Measurements from ENCODE around the gene STX1A.
"Not testable (repeated sequence)": the region's sequence is repeated elsewhere in the genome, so short reads cannot be mapped to it uniquely, and the experiment has no call there.

Gene STX1A

GRCh38 chr7:73734619-73735527, 15.4 kb upstream of the STX1A start:
- no peak for DNase-seq

- no peak for DNase-seq
Observed at GRCh38 chr7:73732397-73732796, 12.9 kb upstream of the STX1A start.

- no peak for DNase-seq
Observed at GRCh38 chr7:73730485-73730884, 11.0 kb upstream of the STX1A start.

GRCh38 chr7:73728551-73728950, 9.1 kb upstream of the STX1A start:
- DNase-seq = no peak

- DNase-seq = no peak
Observed at GRCh38 chr7:73727952-73728351, 8.5 kb upstream of the STX1A start.

GRCh38 chr7:73726083-73726466, 6.6 kb upstream of the STX1A start:
- DNase-seq = no peak

GRCh38 chr7:73723813-73724212, 4.3 kb upstream of the STX1A start:
- no peak for DNase-seq

- no peak for DNase-seq
Observed at GRCh38 chr7:73722785-73723184, 3.3 kb upstream of the STX1A start.

- DNase-seq = not testable (repeated sequence)
Observed at GRCh38 chr7:73722182-73722581, 2.7 kb upstream of the STX1A start.

GRCh38 chr7:73721377-73721817, 1.9 kb upstream of the STX1A start:
- no peak for DNase-seq

GRCh38 chr7:73720443-73720842, 974 bp upstream of the STX1A start:
- DNase-seq = not testable (repeated sequence)

- no peak for DNase-seq
Observed at GRCh38 chr7:73719806-73720169, 319 bp upstream of the STX1A start.

GRCh38 chr7:73718438-73718881, 1.0 kb downstream of the STX1A start:
- DNase-seq = no peak

- no peak for DNase-seq
Observed at GRCh38 chr7:73717991-73718405, 1.5 kb downstream of the STX1A start.

GRCh38 chr7:73717025-73717807, 2.3 kb downstream of the STX1A start:
- no peak for DNase-seq

GRCh38 chr7:73716318-73716890, 3.1 kb downstream of the STX1A start:
- DNase-seq = no peak

GRCh38 chr7:73715648-73716317, 3.7 kb downstream of the STX1A start:
- DNase-seq = no peak

- DNase-seq = not testable (repeated sequence)
Observed at GRCh38 chr7:73713319-73713718, 6.2 kb downstream of the STX1A start.

- DNase-seq = no peak
Observed at GRCh38 chr7:73712773-73713172, 6.7 kb downstream of the STX1A start.

- DNase-seq = no peak
Observed at GRCh38 chr7:73708961-73709549, 10.4 kb downstream of the STX1A start.

- DNase-seq = no peak
Observed at GRCh38 chr7:73707045-73707631, 12.3 kb downstream of the STX1A start.
